Measurements from ENCODE around the gene ANKRD33B. TPM values are rescaled to one million over a fixed set of nuclear protein-coding genes. Genes with fewer than 3 reads are reported as not detected.

ANKRD33B gene
- total RNA-seq, 6 donors from 2014 or later: 3.1 to 10.5 (median 7.9) TPM

- Histone ChIP-seq H3K4me3 (no peak overlapping the region), H3K27ac (no peak overlapping the region), H3K36me3 (peaks cover 5 to 18% (median 10%) of the 10 kb centered on the region in 4 donors), H3K27me3 (no peaks in the 10 kb centered on the region), H3K4me1 (no peaks in the 10 kb centered on the region), H3K9me3 (no peaks in the 10 kb centered on the region)
- 91 to 97% methylated on average over 2 of the region's 2 CpGs for WGBS, 2 donors
- DNase-seq: no peak
- TF ChIP-seq, protein P1, sequence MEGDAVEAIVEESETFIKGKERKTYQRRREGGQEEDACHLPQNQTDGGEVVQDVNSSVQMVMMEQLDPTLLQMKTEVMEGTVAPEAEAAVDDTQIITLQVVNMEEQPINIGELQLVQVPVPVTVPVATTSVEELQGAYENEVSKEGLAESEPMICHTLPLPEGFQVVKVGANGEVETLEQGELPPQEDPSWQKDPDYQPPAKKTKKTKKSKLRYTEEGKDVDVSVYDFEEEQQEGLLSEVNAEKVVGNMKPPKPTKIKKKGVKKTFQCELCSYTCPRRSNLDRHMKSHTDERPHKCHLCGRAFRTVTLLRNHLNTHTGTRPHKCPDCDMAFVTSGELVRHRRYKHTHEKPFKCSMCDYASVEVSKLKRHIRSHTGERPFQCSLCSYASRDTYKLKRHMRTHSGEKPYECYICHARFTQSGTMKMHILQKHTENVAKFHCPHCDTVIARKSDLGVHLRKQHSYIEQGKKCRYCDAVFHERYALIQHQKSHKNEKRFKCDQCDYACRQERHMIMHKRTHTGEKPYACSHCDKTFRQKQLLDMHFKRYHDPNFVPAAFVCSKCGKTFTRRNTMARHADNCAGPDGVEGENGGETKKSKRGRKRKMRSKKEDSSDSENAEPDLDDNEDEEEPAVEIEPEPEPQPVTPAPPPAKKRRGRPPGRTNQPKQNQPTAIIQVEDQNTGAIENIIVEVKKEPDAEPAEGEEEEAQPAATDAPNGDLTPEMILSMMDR (IDR thresholded peaks at IDR 0.05): no peak
- TF ChIP-seq POLR2A (IDR thresholded peaks at IDR 0.05) (no peak), EP300 (IDR thresholded peaks at IDR 0.05) (no peak), POLR2AphosphoS5 (IDR thresholded peaks at IDR 0.05) (no peak)
- ATAC-seq (ENCODE audit: low FRiP score in 2 of 2): no peak
Measured at GRCh38 chr5:10686890-10687289, 123.0 kb downstream of the ANKRD33B start.

GRCh38 chr5:10688651-10689171, 124.8 kb downstream of the ANKRD33B start:
- Histone ChIP-seq H3K27me3 (no peaks in the 10 kb centered on the region), H3K4me1 (no peaks in the 10 kb centered on the region), H3K9me3 (no peaks in the 10 kb centered on the region), H3K27ac (no peak overlapping the region), H3K36me3 (peaks cover 0 to 4% (median 0%) of the 10 kb centered on the region in 4 donors), H3K4me3 (no peak overlapping the region)
- peak in 1 of 2 donors; percentile 24 for ATAC-seq (ENCODE audit: low FRiP score in 2 of 2)
- 99% methylated on average over 11 to 13 of the region's 13 CpGs for WGBS, 2 donors
- DNase-seq: peak in 1 of 2 donors; percentile 49
- TF ChIP-seq, protein P1 (IDR thresholded peaks at IDR 0.05): no peak
- TF ChIP-seq EP300 (IDR thresholded peaks at IDR 0.05) (no peak), POLR2A (IDR thresholded peaks at IDR 0.05) (no peak), POLR2AphosphoS5 (IDR thresholded peaks at IDR 0.05) (no peak)

GRCh38 chr5:10689391-10690081, 125.7 kb downstream of the ANKRD33B start:
- Histone ChIP-seq H3K4me1 (no peaks in the 10 kb centered on the region), H3K4me3 (no peak overlapping the region), H3K36me3 (peaks cover 0 to 4% (median 0%) of the 10 kb centered on the region in 4 donors), H3K27me3 (no peaks in the 10 kb centered on the region), H3K9me3 (no peaks in the 10 kb centered on the region), H3K27ac (no peak overlapping the region)
- 86 to 88% methylated on average over 11 of the region's 11 CpGs for WGBS, 2 donors
- ATAC-seq (ENCODE audit: low FRiP score in 2 of 2) (peak; percentile 28 to 40), DNase-seq (peak in 1 of 2 donors; percentile 36)
- TF ChIP-seq POLR2A (IDR thresholded peaks at IDR 0.05) (no peak), EP300 (IDR thresholded peaks at IDR 0.05) (no peak), POLR2AphosphoS5 (IDR thresholded peaks at IDR 0.05) (no peak)
- TF ChIP-seq, protein P1 (IDR thresholded peaks at IDR 0.05): no peak

DNA sequence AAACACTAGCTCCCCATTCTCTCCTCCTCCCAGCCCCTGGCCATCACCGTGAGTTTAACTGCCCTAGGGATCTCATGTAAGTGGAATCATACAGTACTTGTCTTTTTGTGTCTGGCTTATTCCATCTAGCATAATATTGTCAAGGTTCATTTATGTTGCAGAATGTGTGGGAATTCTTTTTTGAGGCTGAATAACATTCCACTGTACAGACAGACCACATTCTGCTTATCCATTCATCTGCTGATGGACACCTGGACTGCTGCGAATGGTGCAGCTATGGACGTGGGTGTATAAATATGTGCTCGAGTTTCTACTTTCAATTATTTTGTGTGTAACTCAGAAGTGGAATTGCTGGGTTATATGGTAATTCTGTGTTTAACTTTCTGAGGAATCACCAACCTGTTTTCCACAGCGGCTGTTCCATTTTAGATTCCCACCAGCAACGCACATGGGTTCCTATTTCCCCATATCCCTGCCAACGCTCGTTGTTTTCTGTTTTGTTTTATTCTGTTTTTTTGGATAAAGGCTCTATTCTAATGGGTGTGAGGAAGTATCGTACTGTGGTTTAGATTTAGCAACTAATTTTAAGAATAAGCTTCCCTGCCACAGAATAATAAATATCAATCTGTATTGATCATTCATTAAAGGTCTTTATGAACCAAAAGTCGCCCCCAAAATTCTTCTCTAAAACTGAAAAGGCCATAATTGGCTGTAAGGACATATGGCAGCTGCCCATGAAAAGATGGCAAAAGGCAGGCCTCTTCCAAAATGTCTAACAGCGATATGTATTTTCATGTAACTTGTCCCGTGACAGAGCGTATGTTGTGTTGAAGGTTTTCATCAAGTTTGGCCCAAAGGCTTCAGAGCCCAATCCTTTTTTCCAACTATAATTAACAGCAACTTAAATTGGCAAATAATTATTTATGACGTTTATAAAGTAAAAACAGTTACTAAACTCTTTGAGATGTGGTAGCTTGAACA, 126.9 kb downstream of the ANKRD33B start:
- 89 to 94% methylated on average over 14 of the region's 14 CpGs for WGBS, 2 donors
- TF ChIP-seq POLR2A (IDR thresholded peaks at IDR 0.05): no peak
- no peaks in the 10 kb centered on the region for H3K9me3 ChIP-seq
- H3K4me1 ChIP-seq: peaks cover 6 to 11% (median 8%) of the 10 kb centered on the region in 4 donors
- no peak for DNase-seq
- H3K27ac ChIP-seq: no peak overlapping the region
- no peak for ATAC-seq (ENCODE audit: low FRiP score in 2 of 2)
- no peak overlapping the region for H3K4me3 ChIP-seq
- no peaks in the 10 kb centered on the region for H3K27me3 ChIP-seq
- H3K36me3 ChIP-seq: no peaks in the 10 kb centered on the region

Measured in upper lobe of left lung (tissue), 6 donors.